Mononuclear cell (primary cell): ENCODE measurements around the gene CTPS1. TPM values are rescaled to one million over a fixed set of nuclear protein-coding genes. Genes with fewer than 3 reads are reported as not detected.

ENCODE experiments used
- H3K27me3 ChIP-seq: 2 replicates; pipeline ENCODE4 v1.6.0; 2011; ENCODE audit warnings: low read length, control low read depth; ENCODE audit not compliant: insufficient read depth
- H3K4me1 ChIP-seq: 2 replicates; pipeline ENCODE4 v1.5.1; 2011; ENCODE audit warnings: mild to moderate bottlenecking, low read length, control low read depth; ENCODE audit not compliant: insufficient read depth
- H3K4me3 ChIP-seq: 2 replicates; pipeline ENCODE4 v1.5.1; 2011; ENCODE audit warnings: mild to moderate bottlenecking, low read length, moderate library complexity
- H3K9me3 ChIP-seq: 2 replicates; pipeline ENCODE4 v1.5.1; 2011; ENCODE audit warnings: low read depth, mild to moderate bottlenecking, control low read depth, low read length
- total RNA-seq: library from RNA; depleted of rRNA; stranded (reverse); fragments of >200 nt; gene quantifications from one replicate; pipeline ENCODE4 v1.2.3, GENCODE V29; 2012

CTPS1 gene
- total RNA-seq, 1 donor, result 26.1 TPM

DNA sequence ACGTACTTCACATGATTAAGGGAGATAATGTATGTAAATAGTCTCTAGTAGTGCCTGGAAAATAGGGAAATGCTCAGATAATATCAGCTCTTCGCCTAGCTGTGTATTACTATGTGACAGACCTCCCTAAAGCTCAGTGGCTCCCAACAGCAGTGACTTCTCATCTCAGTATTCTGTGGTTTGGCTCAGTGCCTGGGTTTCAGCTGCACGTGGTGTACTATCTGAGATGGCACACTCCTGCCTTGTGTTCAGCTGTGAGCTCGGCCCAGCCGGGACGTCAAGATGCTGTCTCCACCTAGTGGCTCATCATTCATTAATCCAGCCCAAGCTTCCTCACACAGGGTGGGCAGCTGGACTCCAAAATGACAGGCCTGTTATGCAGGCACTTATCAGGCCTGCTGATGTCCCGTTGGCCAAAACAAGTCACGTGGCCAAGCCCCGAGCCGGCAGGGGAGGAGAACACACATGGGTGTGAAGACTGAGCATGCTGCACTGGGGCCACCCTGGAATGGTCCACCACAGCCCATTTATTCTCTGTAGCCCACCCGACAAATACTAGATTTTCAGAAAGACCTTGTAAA is 24.2 kb downstream of the CTPS1 start:
- peaks cover 16% of the 10 kb centered on the region for H3K4me1 ChIP-seq
- no peaks in the 10 kb centered on the region for H3K27me3 ChIP-seq
- no peak overlapping the region for H3K4me3 ChIP-seq
- no peaks in the 10 kb centered on the region for H3K9me3 ChIP-seq

DNA sequence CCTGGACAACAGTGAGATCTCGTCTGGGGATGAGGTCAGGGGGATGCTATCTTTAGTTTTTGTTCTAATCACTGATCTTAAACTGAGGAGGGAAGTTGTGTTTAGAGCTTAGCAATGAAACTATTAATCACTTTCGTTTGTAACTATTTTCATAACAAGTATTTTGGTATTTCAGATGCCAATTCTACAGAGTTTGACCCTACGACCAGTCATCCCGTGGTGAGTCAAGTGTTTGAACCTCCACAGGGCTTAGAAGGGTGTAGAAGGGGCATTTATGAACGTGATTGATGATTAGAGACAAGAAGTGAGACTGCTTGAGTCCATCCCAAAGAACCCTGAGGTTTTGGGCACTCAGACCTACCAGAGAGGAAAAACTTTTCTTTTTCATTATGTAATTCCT is 26.4 kb downstream of the CTPS1 start:
- H3K9me3 ChIP-seq, result no peaks in the 10 kb centered on the region
- no peaks in the 10 kb centered on the region for H3K27me3 ChIP-seq
- no peak overlapping the region for H3K4me3 ChIP-seq
- peaks cover 16% of the 10 kb centered on the region for H3K4me1 ChIP-seq

DNA sequence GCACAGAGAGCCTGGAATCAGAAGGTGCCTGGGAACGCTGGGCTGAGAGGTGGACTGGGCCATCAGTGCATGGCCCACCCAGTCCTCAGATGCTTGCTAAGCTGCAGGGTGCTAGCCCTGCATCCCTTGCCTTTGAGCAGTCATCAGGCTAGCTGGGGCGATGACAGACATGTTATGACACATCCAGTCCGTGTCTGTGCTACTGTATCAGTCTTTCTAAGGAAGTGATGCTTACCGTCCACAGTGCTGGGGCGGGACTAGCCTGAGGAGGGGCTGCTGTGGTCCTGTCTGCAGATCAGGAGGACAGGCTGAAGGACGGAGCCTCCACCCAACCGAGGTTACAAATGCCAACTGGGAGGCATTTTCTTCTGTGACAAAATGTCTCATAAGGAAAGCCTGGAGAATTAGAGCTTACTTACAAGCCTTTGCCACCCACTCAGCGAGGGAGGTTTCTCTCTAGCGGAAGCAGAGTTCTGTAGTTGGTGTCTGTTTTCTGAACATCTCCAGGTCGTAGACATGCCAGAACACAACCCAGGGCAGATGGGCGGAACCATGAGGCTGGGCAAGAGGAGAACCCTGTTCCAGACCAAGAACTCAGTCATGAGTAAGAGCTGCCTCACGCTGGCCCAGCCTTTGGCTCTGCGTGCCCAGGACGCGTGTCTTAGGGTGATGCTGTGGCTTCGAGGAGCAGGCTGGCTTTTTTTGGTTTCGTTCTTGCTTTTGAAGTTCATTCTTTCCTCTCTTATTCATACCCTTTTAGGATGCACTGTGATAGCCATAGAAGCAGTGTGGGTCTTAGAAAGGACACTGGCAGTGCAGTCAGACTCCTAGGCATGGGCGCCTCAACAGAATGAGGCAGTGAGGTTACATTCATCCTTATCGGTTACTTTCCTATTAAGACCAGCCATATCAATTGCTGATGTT is 27.7 kb downstream of the CTPS1 start:
- Histone ChIP-seq H3K27me3 (no peaks in the 10 kb centered on the region), H3K9me3 (no peaks in the 10 kb centered on the region), H3K4me3 (no peak overlapping the region), H3K4me1 (peaks cover 16% of the 10 kb centered on the region)

DNA sequence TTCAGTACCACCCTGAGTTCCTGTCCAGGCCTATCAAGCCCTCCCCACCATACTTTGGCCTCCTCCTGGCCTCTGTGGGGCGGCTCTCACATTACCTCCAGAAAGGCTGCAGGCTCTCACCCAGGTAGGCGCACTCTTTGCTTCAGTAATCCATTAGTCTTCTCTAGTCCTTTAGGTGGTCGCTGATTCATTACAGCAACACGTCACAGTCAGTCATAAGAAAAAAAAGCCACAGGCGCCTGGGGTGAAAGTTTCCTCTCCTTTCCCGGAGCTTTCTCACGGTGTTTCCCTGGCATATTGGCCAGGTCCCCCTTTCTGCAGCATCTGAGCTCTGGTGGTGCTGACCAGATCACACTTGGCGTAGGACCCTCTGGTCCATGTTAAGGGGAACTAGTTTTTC is 30.0 kb downstream of the CTPS1 start:
- H3K4me1 ChIP-seq, result peaks cover 9% of the 10 kb centered on the region

DNA sequence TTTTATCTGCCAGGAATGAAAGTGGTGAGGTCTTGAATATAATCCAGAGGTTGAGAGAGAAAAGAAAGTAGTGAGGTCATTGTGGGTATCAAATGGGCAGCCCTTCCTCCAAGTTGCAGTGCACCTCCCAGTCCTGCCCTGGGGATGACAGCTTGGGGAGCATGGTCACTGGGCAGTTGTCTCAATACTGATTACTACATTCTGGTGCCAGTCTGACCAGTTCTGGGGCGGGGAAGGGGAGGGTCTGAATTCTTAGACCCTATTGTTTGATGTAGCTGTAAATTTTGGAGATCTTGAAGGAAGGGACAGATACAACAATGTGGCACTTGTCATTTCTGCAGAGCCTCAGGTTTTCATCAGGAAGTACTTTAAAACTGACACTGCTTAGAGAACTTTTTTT is 30.8 kb downstream of the CTPS1 start:
- Histone ChIP-seq H3K4me1 (peaks cover 14% of the 10 kb centered on the region), H3K4me3 (no peak overlapping the region), H3K27me3 (no peaks in the 10 kb centered on the region), H3K9me3 (no peaks in the 10 kb centered on the region)

More for the DNA sequence above, 30.0 kb downstream of the CTPS1 start:
- H3K27me3 ChIP-seq, result no peaks in the 10 kb centered on the region
- no peak overlapping the region for H3K4me3 ChIP-seq
- H3K9me3 ChIP-seq, result no peaks in the 10 kb centered on the region

DNA sequence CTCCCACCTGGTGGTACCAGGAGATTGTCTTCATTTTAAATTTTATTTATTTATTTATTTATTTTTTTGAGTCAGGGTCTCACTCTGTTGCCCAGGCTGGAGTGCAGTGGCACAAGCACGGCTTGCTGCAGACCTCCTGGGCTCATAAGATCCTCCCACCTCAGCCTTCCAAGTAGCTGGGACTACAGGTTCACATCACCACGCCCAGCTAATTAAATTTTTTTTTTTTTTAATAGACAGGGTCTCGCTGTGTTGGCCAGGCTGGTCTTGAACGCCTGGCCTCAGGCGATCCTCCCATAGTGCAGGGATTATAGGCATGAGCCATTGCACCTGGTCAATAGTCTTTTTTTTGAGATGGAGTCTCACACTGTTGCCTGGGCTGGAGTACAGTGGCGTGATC is 33.5 kb downstream of the CTPS1 start:
- Histone ChIP-seq H3K4me1 (peaks cover 14% of the 10 kb centered on the region), H3K4me3 (no peak overlapping the region), H3K27me3 (no peaks in the 10 kb centered on the region), H3K9me3 (no peaks in the 10 kb centered on the region)

DNA sequence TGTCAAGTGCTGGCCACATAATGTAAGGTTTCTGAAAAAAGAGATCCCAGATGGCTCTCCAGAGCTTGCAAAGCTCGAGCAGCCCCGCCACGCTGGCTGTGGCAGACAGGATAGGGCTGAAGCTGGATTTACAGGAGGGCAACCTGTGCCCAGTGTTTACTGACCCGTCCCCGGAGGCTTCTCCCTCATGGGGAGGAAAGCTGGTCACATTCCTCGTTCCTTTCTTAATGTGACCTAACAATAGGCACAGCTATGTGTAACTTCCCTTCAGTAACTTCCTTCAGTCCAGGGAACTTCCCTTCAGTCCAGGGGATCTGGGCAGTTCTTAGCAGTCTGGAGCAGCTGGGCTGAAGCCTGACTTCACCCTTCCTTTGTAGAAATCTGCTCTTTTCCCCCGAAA is 34.3 kb downstream of the CTPS1 start:
- Histone ChIP-seq H3K4me3 (no peak overlapping the region), H3K27me3 (no peaks in the 10 kb centered on the region), H3K4me1 (peaks cover 14% of the 10 kb centered on the region), H3K9me3 (no peaks in the 10 kb centered on the region)

DNA sequence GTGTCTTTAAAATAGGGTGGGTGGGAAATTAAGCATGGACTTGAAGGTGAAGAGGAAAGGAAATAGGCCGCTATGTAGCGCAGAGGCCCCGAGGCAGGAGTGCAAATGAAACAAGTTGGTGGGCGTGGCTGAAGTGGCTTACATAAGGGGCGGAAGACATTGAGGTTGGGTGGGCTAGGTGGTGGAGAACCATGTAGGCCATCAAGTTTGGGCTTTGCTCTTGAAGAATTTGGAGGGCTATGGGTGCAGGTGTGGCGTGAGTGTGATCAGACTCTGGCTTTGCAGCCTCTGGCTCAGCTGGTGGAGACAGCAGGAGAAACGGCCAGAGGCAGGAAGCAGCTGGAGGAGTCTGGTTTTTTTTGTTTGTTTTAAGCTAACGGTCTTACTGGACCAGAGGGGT is 35.4 kb downstream of the CTPS1 start:
- Histone ChIP-seq H3K4me1 (peaks cover 14% of the 10 kb centered on the region), H3K27me3 (no peaks in the 10 kb centered on the region), H3K4me3 (no peak overlapping the region), H3K9me3 (no peaks in the 10 kb centered on the region)

DNA sequence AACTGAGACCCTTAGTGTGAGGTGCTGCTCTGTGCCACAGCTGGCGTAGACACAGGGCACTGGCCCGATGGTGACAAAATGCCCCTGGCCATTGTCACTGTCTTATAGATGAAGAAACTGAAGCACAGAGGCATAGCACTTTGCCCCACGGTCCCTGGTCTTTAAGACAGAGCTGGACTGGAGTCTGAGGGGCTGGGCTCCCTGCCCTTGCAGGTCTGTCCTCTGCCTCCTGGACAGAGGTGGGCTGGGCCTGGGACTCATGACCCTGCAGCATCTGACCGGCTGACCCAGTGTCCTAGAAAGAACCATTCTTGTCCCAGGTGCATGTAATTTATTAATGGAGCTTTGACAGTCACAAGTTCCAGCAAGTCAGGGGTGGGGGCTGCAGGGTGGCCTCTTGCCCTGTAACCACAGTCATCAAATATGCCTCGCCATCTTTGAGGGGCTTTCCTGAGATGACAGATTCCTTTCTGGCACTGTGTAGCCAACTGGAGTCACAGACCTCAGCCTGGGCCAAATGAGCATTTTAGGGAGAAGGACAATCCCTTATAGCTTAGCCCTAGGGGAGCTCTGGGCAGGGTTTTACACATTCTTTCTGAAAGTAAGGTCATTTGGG is 35.9 kb downstream of the CTPS1 start:
- H3K9me3 ChIP-seq, result no peaks in the 10 kb centered on the region
- H3K4me3 ChIP-seq, result no peak overlapping the region
- no peaks in the 10 kb centered on the region for H3K27me3 ChIP-seq
- H3K4me1 ChIP-seq, result peaks cover 14% of the 10 kb centered on the region

DNA sequence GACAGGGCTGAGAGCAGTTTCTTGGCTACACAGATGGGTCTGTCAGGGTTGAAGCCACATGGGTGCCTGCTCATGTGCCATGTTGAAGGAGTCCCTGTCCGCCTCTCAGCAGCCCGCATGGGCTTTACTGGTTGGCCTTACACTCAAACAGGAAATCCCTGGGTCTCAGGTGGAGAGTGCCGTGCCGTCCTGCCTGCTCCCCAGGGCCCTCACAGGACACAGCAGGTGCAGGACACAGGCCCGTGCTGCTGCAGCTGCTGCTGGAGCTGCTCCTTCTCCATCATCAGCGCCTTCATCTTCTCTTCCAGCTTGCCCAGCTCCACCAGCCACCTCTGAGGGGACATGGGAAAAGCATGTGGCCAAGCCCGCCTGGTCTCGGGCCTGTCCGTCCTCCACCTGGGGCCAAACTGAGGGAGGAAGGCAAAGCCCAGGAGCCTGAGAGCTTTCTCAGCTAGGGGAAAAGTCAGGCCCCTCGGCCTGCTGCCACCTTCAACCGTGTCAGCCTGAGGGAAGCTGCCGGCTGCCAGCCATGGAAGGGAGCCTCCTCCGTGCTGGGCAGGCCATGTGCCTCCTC is 36.5 kb downstream of the CTPS1 start:
- Histone ChIP-seq H3K27me3 (no peaks in the 10 kb centered on the region), H3K9me3 (no peaks in the 10 kb centered on the region), H3K4me3 (no peak overlapping the region), H3K4me1 (peaks cover 14% of the 10 kb centered on the region)

DNA sequence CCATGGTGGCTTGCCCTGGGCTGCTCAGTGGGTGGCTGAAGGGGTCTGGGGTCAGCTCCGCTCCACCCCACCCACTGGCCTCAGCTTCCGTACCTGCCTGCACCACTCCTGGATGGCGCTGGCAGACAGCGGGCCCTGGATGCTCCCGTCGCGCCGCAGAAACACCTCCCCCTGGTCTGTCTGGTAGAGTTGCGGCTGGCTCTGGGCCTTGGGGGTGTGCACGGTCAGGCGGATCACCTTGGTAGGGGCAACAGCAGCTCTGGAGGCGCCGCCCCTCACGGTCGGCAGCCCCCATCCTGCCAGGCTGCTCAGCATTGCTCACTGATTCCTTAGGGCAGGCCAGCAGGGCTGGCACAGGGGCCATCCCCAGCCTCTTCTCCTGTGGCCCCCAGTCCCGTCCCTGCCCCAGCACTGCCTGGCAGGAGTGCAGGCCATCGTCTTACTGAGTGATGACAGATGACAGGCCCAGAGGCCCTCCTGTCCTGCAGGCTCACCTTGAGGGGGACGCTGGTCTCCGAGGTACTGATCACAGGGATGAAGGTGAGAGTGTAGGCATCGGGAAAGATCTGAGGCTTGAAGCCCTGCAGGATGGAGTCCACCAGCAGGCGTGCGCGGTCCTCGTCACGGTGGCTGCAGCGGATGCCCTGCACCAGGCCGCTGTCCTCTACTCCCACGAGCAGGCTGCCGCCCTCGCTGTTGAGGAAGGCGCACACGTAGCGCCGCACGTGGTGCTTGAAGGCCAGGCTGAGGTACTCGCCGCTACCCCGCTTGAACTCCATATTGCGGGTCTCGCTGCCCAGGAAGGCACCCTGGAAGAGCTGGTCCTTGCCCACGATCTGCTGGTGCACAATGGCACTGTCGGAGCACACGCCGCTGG is 37.9 kb downstream of the CTPS1 start:
- no peak overlapping the region for H3K4me3 ChIP-seq
- H3K27me3 ChIP-seq, result no peaks in the 10 kb centered on the region
- H3K9me3 ChIP-seq, result no peaks in the 10 kb centered on the region
- peaks cover 14% of the 10 kb centered on the region for H3K4me1 ChIP-seq

DNA sequence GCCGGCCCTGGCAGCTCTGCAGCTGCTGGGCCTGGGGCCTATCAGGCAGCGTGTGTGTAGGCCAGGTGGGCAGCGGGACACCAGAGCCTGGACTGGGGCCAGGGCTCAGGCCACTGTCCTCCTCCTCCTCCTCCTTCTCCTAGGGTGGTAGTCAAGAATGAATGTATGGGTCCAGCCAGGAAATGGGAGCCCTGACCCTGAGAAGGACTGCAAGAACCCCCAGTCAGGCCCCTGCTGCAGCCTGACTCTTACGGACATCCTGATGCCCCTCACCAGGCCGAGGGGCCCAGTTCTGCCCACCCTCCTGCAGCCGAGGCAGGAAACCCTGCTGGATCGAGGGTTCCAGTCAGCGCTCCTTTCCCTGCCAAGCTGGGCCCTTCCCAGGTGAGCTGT is 38.5 kb downstream of the CTPS1 start:
- Histone ChIP-seq H3K27me3 (no peaks in the 10 kb centered on the region), H3K9me3 (no peaks in the 10 kb centered on the region), H3K4me3 (no peak overlapping the region), H3K4me1 (peaks cover 14% of the 10 kb centered on the region)

DNA sequence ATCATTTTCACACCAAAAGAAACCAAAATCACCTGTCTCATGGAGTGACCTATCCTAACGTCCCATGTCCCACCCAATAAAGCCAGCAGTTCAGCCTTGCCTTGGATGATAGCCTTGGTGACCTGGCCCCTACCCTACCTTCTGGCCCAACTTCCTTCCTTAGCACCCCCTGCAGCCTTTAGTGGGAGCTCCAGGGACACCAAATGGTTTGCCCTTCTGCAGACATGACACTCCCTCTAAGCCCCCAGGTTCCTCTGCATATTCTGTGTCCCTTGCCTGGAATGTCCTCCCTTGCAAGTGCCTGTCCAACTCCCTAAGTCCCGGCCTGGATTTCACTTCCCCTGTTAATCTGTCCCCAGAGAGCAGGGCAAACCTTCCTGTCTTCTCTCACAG is 39.9 kb downstream of the CTPS1 start:
- Histone ChIP-seq H3K27me3 (no peaks in the 10 kb centered on the region), H3K4me3 (no peak overlapping the region), H3K9me3 (no peaks in the 10 kb centered on the region), H3K4me1 (peaks cover 6% of the 10 kb centered on the region)

DNA sequence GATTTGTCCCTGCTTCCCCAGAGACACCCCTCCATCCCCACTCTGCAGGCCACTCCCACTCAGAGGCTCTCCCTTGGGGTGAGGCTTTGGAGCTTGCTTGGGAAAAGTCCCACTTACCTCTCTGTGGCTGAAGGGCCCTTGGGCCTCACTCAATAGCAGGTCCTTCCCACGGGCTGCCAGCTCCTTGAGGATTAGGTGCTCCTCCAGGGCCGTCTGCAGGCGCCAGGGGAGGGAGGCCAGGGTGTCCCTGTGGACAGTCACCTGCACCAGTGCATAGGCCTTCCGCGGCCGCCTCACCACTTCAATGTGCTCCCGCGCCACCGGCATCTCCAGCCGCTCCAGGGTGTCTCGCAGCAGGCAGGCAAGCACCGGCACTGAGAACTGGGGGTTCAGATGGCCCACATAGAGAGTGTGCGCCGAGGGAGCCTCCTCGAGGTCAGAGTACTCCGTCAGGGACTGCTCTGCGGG is 40.6 kb downstream of the CTPS1 start:
- no peak overlapping the region for H3K4me3 ChIP-seq
- no peaks in the 10 kb centered on the region for H3K4me1 ChIP-seq
- no peaks in the 10 kb centered on the region for H3K27me3 ChIP-seq
- no peaks in the 10 kb centered on the region for H3K9me3 ChIP-seq
